ENCODE results near the gene RFX2. TPM values are rescaled to one million over a fixed set of nuclear protein-coding genes. Genes with fewer than 3 reads are reported as not detected.
A peak's percentile ranks its signal among the peaks of the same experiment; 100 is the strongest.

The RFX2 gene
- total and polyA plus RNA-seq, 9 of the 15 experiments (the other 6 are each of a cell fraction or from before 2014, with no cell fraction given), result 3.6 to 18.7 (median 8.7) TPM

DNA sequence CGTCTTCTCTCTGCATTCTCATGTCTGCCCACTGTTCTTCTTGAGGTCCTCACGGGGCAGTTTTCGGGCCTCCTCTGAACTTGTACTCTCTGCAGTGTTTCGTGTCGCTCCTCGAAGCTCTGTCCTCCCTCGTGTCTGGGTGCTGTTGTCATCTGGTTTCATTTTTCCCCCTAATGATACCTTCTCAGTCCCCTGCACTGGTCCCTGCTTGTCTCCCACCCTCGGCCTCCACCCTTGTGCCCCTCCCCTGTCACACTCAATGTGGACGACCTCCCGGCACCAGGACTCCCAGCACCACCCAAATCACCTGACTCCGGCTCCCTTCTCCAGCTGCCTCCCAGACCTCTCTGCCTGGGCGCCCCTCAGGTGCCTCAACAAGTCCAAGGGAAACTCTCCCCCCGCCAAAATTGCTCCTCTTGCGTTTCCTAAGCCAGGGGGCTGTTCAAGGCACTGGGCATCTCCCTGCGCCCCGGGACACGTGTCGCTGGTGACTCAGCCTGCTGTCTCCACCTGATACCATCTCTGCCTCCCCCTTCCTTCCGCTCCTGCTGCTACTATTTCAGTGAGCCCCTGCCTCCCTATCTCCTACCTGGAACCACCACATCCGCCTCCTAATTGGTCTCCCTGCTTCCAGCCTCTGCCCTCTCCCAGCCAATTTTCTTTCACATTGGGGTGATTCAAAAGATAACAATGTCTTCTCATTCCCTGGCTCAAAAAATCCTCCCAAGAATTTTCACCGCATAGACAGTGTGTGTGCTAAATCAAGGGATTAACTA lies 49.5 kb downstream of the RFX2 start (continued):
- TF ChIP-seq USF2 (CRISPR knock-in tag; IDR thresholded peaks at IDR 0.05) (peak; percentile 82), DACH1 (IDR thresholded peaks at IDR 0.05; ENCODE audit: partially characterized antibody) (peak; percentile 67), FOXP1 (CRISPR knock-in tag; IDR thresholded peaks at IDR 0.05) (no peak; the same call in 1 of the 2 replicates), ZNF431 (CRISPR knock-in tag; IDR thresholded peaks at IDR 0.05) (peak; percentile 71; the same call in 1 of the 2 replicates), FOXM1 (IDR thresholded peaks at IDR 0.05; ENCODE audit: low read depth) (peak; percentile 81), FOXM1 (CRISPR knock-in tag; IDR thresholded peaks at IDR 0.05; ENCODE audit: low read depth) (no peak), CBFA2T3 (IDR thresholded peaks at IDR 0.05) (peak; percentile 91), JUNB (CRISPR knock-in tag; conservative IDR thresholded peaks at IDR 0.05) (peak; percentile 68), ERF (CRISPR knock-in tag; IDR thresholded peaks at IDR 0.05) (0 out of 2 replicates have a peak, but pooled peaks have one; percentile 44), ZNF165 (CRISPR knock-in tag; IDR thresholded peaks at IDR 0.05; ENCODE audit: borderline replicate concordance) (no peak), TRIM28 (IDR thresholded peaks at IDR 0.05) (peak; percentile 66; the same call in 1 of the 2 replicates), ZNF395 (CRISPR knock-in tag; IDR thresholded peaks at IDR 0.05) (peak; percentile 38; the same call in 1 of the 2 replicates), C11orf30 (IDR thresholded peaks at IDR 0.05; ENCODE audit: low read depth) (peak; percentile 77), BHLHE40 (IDR thresholded peaks at IDR 0.05; ENCODE audit: low read length) (peak; percentile 97), TRIM25 (IDR thresholded peaks at IDR 0.05; ENCODE audit: borderline replicate concordance) (no peak), ZBTB34 (CRISPR knock-in tag; IDR thresholded peaks at IDR 0.05) (no peak), TEAD4 (IDR thresholded peaks at IDR 0.05; ENCODE audit: low read length) (peak; percentile 80), TEAD4 (CRISPR knock-in tag; IDR thresholded peaks at IDR 0.05; ENCODE audit: borderline replicate concordance) (no peak)
- TF ChIP-seq, protein P1, sequence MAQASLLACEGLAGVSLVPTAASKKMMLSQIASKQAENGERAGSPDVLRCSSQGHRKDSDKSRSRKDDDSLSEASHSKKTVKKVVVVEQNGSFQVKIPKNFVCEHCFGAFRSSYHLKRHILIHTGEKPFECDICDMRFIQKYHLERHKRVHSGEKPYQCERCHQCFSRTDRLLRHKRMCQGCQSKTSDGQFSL (CRISPR knock-in tag; IDR thresholded peaks at IDR 0.05), result peak; percentile 86
- TF ChIP-seq, protein P1 (tag; IDR thresholded peaks at IDR 0.05), result no peak
